Stimulated activated CD4-positive, alpha-beta T cell treated with anti-CD3 and anti-CD28 coated beads, Interleukin-12 subunit alpha, Interleukin-12 subunit beta, amount 100 ng/mL, for 24 hours (primary cell): ENCODE data around the gene AFP.

Experiments used
- DNase-seq, 2 experiments: peaks; one replicate each; pipeline ENCODE4 v3.0.0-alpha.2; 2020; ENCODE audit warnings: low read depth in 2 of 2

The AFP gene

GRCh38 chr4:73438048-73438447, 2.0 kb downstream of the AFP start:
- no peak for DNase-seq

GRCh38 chr4:73438582-73439215, 2.7 kb downstream of the AFP start:
- DNase-seq, result no peak

- no peak for DNase-seq
Measured at GRCh38 chr4:73439445-73439844, 3.4 kb downstream of the AFP start.

- DNase-seq, result no peak
Measured at GRCh38 chr4:73439991-73440390, 4.0 kb downstream of the AFP start.

- no peak for DNase-seq
Measured at GRCh38 chr4:73440653-73441052, 4.6 kb downstream of the AFP start.

GRCh38 chr4:73442275-73442674, 6.3 kb downstream of the AFP start:
- no peak for DNase-seq

GRCh38 chr4:73443224-73443623, 7.2 kb downstream of the AFP start:
- no peak for DNase-seq

- no peak for DNase-seq
Measured at GRCh38 chr4:73445383-73446335, 9.6 kb downstream of the AFP start.

GRCh38 chr4:73446336-73446938, 10.4 kb downstream of the AFP start:
- no peak for DNase-seq

- no peak for DNase-seq
Measured at GRCh38 chr4:73447671-73448070, 11.7 kb downstream of the AFP start.

GRCh38 chr4:73448448-73449203, 12.6 kb downstream of the AFP start:
- DNase-seq, result no peak

GRCh38 chr4:73450398-73451004, 14.5 kb downstream of the AFP start:
- DNase-seq, result no peak

GRCh38 chr4:73451404-73451803, 15.4 kb downstream of the AFP start:
- no peak for DNase-seq

- no peak for DNase-seq
Measured at GRCh38 chr4:73451981-73452747, 16.1 kb downstream of the AFP start.

GRCh38 chr4:73452953-73453700, 17.1 kb downstream of the AFP start:
- DNase-seq, result no peak

- DNase-seq, result no peak
Measured at GRCh38 chr4:73453701-73454005, 17.6 kb downstream of the AFP start.

- DNase-seq, result no peak
Measured at GRCh38 chr4:73454920-73455319, 18.9 kb downstream of the AFP start.

- no peak for DNase-seq
Measured at GRCh38 chr4:73456177-73457022, 20.4 kb downstream of the AFP start.
